Neural progenitor cell (in vitro differentiated cells): ENCODE data around the gene GSTO2.

ENCODE experiments used
- EZH2 ChIP-seq: fragments of 200-600 bp; sonication (generic); IDR thresholded peaks from 2 replicates; pipeline ENCODE4 v1.6.1; 2017; ENCODE audit warnings: antibody characterized with exemption, mild to moderate bottlenecking, moderate library complexity
- TF ChIP-seq, protein P1 (sequence below): fragments of 200-600 bp; sonication (generic); IDR thresholded peaks from 2 replicates; pipeline ENCODE4 v1.5.1; 2017; ENCODE audit warnings: antibody characterized with exemption, mild to moderate bottlenecking

DNA sequence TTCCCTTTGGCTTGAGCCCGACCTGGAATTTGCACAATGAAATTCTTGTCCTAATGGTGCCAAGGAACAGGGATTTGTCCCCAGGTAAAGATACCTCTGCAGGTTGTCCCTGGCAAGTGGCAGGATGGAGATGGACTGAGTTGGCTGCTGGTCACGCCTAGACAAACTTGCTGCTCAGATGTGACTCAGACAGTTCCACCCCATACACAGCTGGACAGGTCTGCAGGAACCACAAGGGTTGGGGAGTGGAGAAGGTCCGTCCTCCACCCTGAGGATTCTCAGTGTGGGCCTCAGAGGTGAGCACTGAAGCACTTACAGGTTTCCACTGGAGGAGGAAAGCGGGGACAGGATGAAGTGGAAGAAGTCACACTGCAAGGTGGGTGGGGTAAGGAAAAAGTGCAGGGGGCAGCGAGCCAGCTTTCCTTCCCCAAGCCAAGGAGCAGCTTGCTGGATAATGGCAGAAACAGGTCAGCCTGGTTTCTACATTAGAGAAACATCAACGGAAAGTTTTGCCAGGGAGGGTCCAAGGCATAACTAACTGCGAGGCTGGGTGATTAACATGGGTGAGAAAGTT lies 48.8 kb downstream of the GSTO2 start:
- TF ChIP-seq, protein P1, sequence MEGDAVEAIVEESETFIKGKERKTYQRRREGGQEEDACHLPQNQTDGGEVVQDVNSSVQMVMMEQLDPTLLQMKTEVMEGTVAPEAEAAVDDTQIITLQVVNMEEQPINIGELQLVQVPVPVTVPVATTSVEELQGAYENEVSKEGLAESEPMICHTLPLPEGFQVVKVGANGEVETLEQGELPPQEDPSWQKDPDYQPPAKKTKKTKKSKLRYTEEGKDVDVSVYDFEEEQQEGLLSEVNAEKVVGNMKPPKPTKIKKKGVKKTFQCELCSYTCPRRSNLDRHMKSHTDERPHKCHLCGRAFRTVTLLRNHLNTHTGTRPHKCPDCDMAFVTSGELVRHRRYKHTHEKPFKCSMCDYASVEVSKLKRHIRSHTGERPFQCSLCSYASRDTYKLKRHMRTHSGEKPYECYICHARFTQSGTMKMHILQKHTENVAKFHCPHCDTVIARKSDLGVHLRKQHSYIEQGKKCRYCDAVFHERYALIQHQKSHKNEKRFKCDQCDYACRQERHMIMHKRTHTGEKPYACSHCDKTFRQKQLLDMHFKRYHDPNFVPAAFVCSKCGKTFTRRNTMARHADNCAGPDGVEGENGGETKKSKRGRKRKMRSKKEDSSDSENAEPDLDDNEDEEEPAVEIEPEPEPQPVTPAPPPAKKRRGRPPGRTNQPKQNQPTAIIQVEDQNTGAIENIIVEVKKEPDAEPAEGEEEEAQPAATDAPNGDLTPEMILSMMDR, result no peak
- no peak for TF ChIP-seq EZH2
